Stimulated activated CD4-positive, alpha-beta T cell treated with anti-CD3 and anti-CD28 coated beads, Interleukin-12 subunit alpha, Interleukin-12 subunit beta, amount 100 ng/mL, for 48 hours (primary cell): ENCODE data around the gene GEMIN2.
A peak's percentile ranks its signal among the peaks of the same experiment; 100 is the strongest.
"Not testable (repeated sequence)": the region's sequence is repeated elsewhere in the genome, so short reads cannot be mapped to it uniquely, and the experiment has no call there.

ENCODE experiments used
- DNase-seq, 3 donors: peaks; one replicate each; pipeline ENCODE4 v3.0.0-alpha.2; 2020; ENCODE audit warnings: low read depth in 2 of 3, low spot score in 1 of 3

Gene GEMIN2

DNA sequence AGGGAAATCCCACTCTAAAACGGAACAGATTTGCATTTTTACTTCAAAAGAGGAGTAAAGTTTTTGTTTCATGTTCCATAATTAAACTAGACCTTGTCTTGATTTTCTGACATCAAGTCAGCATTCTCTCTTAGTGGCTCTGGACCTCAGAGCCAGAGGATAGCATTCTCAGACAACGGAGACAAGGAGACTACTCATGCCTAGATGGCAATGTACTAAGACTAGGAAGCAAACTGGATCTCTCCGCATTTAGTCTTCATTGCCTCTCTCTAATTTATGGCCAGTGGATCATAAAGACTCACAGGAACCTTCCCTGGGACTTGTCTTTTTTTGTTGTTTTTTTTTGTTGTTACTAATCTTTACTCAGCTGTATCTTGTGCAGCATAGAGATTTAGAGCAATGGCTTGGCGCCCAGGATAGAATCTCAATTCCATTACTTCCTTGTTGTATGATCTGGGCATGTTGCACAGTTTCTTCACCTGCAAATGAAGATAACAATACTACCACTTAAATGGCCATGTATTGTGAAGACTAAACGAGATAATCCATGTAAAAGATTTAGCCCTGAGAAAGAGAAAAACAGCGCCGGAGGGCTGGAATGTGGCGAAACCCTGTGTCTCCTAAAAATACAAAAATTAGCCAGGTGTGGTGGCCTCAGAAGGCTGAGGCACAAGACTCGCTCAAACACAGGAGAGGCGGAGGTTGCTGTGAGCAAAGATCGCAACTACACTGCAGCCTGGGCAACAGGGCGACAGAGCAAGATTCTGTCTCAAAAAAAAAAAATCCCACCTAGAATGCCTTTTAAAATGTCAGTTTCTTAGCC lies 4.0 kb upstream of the GEMIN2 start:
- DNase-seq, result no peak

DNA sequence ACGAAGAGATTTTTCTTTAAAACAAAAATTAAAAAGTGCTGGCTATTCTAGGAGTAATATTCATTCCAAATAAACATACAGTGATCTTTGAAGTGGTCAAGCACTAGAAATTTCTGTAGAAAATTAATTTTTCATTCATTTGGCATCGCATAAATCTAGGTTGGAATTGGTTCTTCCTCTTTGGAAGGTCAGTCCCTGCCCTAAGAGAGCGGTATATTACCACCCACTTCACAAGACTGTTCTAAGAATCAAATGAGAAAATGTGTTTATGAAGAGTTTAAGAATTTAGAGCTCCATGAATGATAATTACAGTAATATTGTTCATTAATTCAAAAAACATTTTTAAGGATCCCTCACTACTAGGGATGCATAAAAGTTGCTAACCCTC lies 444 bp upstream of the GEMIN2 start:
- no peak for DNase-seq

GRCh38 chr14:39122330-39123138 lies 8.4 kb downstream of the GEMIN2 start:
- no peak for DNase-seq

DNA sequence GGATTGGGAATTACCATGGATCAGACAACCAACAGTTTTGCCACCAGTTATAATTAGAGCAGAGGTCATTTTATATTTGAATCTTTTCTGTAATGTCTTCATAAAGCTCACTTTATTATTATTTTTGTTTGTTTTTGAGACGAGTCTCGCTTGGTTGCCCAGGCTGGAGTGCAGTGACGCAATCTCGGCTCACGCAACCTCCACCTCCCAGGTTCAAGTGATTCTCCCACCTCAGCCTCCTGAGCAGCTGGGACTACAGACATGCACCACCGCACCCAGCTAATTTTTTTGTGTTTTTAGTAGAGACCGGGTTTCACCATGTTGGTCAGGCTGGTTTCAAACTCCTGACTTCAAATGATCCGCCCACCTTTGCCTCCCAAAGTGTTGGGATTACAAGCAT lies 23.7 kb downstream of the GEMIN2 start:
- DNase-seq, result not testable (repeated sequence)

DNA sequence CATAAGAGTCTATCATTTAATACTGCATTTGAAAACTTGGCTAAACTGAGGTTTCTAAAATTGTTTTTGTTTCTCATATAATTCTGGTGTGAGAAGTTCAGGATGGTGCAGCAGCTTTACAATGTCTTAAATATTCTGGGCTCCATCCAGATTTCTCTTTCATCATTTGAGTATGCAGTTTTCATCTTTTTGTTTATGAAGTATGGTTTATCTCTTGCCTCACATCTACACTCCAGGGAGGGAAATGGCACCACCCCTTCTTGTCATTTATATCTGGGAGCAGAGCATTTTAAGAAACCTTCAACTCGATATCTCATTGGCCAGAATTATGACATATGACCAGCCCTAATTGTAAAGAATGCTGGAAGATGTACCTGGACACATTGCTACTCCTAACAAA lies 24.3 kb downstream of the GEMIN2 start:
- no peak for DNase-seq

- no peak for DNase-seq
These were observed 26.0 kb downstream of the GEMIN2 start for GRCh38 chr14:39140170-39140569.

GRCh38 chr14:39141623-39142022 lies 27.5 kb downstream of the GEMIN2 start:
- DNase-seq, result not testable (repeated sequence)

DNA sequence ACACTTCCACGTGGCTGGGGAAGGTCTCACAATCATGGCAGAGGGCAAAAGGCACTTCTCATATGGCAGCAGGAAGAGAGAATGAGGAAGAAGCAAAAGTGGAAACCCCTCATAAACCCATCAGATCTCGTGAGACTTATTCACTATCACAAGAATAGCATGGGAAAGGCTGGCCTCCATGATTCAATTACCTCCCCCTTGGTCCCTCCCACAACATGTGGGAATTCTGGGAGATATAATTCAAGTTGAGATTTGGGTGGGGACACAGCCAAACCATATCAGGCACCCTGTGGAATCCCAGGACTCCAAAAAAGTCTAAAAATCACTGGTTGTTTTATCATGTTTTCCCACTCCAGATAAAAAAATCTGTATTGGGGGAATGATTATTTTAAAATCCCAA lies 29.1 kb downstream of the GEMIN2 start:
- not testable (repeated sequence) for DNase-seq

DNA sequence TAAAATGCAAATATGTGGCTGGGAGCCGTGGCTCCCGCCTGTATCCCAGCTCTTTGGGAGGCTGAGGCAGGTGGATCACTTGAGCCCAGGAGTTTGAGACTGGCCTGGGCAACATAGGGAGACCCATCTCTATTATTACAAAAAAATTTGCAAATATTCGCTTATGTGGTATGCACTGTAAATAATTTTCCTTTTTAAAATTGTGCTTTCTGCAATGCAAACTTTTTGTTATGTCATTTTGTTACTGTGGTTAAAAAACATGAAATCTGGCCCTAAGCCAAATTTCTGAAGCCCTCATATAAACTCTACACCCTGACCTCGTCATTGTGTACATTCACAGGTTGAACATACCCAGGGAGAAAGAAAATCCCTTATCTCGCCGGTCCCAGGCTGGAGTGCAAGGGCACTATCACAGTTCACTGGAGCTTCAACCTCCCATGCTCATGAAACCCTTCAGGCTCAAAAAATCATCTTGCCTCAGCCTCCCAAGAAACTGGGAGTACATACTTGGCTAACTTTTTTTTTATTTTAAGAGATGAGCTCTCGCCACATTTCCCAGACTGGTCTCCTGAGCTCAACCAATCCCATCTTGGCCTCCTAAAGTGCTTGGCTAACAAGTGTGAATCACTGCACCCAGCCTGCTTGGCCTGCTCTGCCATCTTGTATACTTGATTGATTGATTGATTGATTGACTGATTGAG lies 31.3 kb downstream of the GEMIN2 start:
- no peak for DNase-seq

DNA sequence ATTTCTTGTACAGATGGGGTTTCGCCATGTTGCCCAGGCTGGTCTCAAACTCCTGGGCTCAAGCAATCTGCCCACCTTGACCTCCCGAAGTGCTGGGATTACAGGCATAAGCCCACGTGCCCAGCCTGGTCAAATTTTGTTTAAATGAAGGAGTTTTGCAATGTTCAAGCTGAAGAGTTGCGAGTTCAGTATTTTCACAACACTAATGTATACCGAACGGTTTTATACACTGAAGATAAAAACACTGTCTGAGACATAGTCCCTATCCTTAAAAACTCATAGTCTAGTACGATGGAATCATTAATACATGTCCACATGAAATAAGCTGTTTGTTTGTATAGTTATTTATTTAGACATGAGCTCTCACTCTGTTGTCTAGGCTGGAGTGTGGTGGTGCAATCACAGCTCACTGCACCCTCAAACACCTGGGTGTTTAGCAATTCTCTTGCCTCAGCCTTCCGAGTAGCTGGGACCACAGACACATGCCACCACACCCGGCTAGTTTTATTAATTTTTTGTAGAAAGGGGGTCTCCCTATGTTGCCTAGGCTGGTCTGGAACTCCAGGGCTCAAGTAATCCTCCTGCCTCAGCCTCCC lies 40.6 kb downstream of the GEMIN2 start:
- no peak for DNase-seq

GRCh38 chr14:39157491-39157890 lies 43.4 kb downstream of the GEMIN2 start:
- DNase-seq, result no peak

DNA sequence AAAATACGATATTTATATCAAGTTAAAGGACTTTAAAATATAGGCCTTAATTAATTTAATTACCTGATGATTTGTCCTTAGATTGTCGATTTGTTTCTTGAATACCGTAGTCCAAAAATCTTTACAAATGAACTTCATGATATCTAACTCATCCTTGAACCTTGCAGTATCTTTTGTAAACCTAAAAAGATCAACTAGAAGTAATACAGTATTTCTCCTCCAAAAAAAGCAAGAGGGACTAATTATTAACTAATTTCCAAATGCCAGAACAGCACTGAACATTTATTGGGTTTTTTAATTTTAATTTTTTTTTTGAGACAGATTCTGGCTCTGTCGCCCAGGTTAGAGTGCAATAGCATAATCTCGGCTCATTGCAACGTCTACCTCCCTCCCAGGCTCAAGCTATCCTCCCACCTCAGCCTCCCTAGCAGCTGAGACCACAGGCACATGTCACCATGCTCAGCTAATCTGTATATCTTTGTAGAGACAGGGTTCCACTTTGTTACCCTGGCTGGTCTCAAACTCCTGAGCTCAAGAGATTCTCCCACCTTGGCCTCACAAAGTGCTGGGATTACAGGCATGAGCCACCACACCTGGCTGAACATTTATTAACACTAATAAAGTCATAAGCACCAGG lies 44.2 kb downstream of the GEMIN2 start:
- DNase-seq, result no peak

DNA sequence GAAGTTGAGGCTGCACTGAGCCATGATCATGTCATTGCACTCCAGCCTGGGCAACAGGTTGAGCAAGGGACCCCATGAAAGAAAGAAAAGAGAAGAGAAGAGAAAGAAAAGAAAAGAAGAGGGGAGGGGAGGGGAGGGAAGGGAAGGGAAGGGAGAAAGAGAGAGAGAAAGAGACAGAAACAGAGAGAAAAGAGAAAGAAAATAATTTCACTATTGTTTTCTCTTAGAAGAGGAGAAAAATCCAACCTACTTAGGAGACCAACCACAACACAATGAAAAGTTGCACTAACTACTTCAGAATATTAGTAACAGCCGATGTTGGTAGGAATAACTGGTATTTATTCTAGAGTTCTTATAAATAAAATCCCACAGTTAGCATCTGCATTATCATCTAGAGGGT lies 46.4 kb downstream of the GEMIN2 start:
- DNase-seq, result no peak

DNA sequence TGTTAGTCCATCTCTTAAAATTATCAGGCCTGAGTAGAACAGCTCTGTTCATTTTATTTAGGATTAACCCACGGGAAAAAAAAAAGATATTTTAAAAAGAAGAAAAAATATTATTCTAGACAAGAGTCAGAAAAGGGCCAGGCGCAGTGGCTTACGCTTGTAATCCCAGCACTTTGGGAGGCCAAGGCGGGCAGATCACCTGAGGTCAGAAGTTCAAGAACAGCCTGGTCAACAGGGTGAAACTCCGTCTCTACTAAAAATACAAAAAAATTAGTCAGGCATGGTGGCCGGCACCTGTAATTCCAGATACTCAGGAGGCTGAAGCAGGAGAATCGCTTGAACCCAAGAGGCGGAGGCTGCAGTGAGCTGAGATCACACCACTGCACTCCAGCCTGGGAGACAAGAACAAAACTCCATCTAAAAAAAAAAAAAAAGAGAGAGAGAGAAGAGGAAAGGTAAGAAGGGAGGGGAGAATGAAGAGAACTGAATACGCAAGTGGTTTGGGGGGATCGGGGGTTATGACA lies 53.7 kb downstream of the GEMIN2 start:
- not testable (repeated sequence) for DNase-seq

DNA sequence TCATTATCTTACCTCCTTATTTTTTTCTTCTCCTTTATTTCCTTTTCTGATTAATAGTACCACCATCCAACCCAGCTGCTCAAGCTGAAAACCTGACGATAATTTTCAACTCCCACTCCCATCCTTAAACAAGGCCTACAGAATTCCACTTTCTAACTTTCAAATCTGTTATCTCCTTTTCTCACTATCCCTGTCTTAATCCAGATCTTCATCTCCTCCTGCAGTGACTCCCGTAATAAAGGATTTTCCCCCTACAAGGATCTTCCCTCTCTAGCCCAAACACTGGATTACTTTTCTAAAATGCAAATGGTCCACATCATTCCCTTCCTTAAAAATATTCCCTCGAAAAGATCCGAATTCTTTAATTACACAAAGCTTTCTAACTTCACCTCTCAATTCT lies 54.5 kb downstream of the GEMIN2 start:
- DNase-seq, result no peak

DNA sequence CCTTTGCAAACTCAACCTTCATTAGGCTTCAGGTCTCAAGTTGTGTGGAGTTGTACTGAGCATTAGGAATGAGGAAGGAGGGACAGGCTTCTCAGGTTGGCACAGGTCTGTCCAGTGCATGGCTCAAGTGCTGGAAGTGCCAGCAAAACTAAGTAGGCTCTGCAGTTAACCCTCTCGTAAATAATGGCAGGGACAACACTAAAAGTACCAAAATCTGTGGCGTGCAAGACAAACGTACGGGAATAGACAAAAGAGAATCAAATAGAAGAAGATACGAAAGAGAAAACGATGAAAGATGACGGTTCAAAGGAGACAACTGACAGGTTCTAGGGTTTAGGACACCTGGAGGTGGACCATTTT lies 55.4 kb downstream of the GEMIN2 start:
- no peak for DNase-seq

DNA sequence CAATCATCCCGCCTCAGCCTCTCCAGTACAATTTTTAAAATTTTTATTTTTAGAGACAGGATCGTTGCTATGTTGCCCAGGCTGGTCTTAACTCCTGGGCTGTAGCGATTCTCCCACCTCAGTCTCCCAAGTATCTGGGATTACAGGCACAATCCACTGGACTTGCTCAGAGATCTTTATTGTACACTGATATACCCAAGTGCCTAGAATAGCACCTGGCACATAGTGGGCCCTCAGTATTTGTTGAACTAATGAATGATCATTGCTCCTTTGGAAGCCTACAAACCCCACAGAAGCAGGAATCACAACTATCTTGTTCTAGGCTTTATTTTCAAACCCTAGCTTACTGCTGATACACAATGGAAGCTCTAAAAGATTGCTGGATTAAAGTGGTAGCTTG lies 59.1 kb downstream of the GEMIN2 start:
- no peak for DNase-seq

GRCh38 chr14:39174560-39175444 lies 60.7 kb downstream of the GEMIN2 start, which contains the start of gene PNN:
PNN (plus strand) TSS chr14:39175254; CDS start chr14:39175280, 26 bp downstream.
- DNase-seq, result peak; percentile 92 to 97 (median 93)

DNA sequence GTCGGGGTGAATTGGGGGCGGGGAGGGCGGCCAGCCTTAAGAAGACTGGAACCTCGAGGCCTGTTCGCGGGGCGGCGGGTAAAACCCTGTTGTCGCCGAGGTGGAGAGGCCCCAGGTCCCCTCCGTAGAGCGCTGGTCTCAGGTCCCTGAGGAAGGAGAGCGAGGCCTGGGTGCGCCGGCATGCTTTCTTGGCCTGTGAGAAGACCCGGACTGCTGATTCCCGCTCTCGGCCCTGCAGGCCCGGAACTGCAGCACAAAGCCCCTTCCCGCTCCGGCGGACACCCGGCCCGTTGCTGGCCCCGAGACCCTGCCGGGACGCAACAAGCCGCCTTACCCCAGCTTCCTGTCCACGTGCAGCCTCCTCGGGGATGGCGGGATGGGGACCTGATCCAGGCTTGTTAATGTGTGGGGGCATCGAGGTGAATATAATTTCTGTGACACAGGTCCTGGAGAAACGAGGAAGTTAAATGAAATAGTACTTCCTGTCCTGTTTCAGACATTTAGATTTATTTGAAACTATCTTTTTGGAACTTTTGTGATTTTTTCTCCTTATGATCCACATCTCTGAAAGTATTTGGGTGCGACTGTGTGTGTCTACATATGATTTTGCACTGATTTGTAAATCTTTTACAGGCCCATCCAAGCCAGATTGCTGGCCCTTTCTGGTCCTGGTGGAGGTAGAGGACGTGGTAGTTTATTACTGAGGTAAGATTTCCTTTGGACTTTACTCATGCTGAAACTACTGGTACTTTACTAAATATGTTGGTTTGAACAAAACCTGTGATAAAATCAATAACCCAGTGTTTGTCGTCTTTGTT lies 61.5 kb downstream of the GEMIN2 start:
- DNase-seq, result peak in 1 of 3 donors; percentile 28
